Choroid plexus epithelial cell (primary cell): ENCODE data around the gene ADCY9.

Experiments
- DNase-seq: peaks from one replicate; pipeline ENCODE4 v3.0.0-alpha.2; 2010; ENCODE audit warnings: low read depth
- H3K4me3 ChIP-seq: 2 replicates; pipeline ENCODE4 v1.5.1; 2011; ENCODE audit warnings: low read depth, mild to moderate bottlenecking, control low read depth, low read length, moderate library complexity
- CTCF ChIP-seq: conservative IDR thresholded peaks from 2 replicates; pipeline ENCODE4 v1.5.1; 2011; ENCODE audit warnings: low read depth, mild to moderate bottlenecking, control low read depth, inconsistent platforms, low read length, moderate library complexity

The ADCY9 gene

GRCh38 chr16:4137438-4137837, 21.2 kb upstream of the ADCY9 start:
- no peak overlapping the region for H3K4me3 ChIP-seq
- no peak for DNase-seq
- no peak for TF ChIP-seq CTCF

GRCh38 chr16:4136229-4136813, 20.1 kb upstream of the ADCY9 start:
- no peak for TF ChIP-seq CTCF
- H3K4me3 ChIP-seq = no peak overlapping the region
- DNase-seq = no peak

- TF ChIP-seq CTCF = no peak
- no peak for DNase-seq
- no peak overlapping the region for H3K4me3 ChIP-seq
These were observed 19.3 kb upstream of the ADCY9 start for GRCh38 chr16:4135537-4135936.

- no peak for TF ChIP-seq CTCF
- DNase-seq = no peak
- H3K4me3 ChIP-seq = no peak overlapping the region
These were observed 17.7 kb upstream of the ADCY9 start for GRCh38 chr16:4133897-4134372.

GRCh38 chr16:4131621-4132020, 15.4 kb upstream of the ADCY9 start:
- no peak for TF ChIP-seq CTCF
- no peak overlapping the region for H3K4me3 ChIP-seq
- DNase-seq = no peak

GRCh38 chr16:4124535-4125294, 8.5 kb upstream of the ADCY9 start:
- no peak for DNase-seq
- TF ChIP-seq CTCF = no peak
- H3K4me3 ChIP-seq = no peak overlapping the region

- no peak overlapping the region for H3K4me3 ChIP-seq
- TF ChIP-seq CTCF = no peak
- peak; percentile 65 for DNase-seq
These were observed 7.5 kb upstream of the ADCY9 start for GRCh38 chr16:4123616-4124300.
